Right cardiac atrium (tissue), 5 donors: ENCODE data around the gene NUDT19. TPM values are rescaled to one million over a fixed set of nuclear protein-coding genes. Genes with fewer than 3 reads are reported as not detected.
"Not testable (repeated sequence)": the region's sequence is repeated elsewhere in the genome, so short reads cannot be mapped to it uniquely, and the experiment has no call there.

ENCODE experiments used
- ATAC-seq, 2 donors: fragments of 200-7000 bp; cut with Tn5 transposase; one replicate each; pipeline versions ENCODE4 v1.8.0 to v1.9.1; 2020; ENCODE audit warnings: moderate library complexity in 2 of 2, mild to moderate bottlenecking in 1 of 2
- DNase-seq, 3 donors: peaks; one replicate each; pipeline ENCODE4 v3.0.0-alpha.2; 2020
- H3K27ac ChIP-seq: one replicate; pipeline ENCODE4 v1.5.1; 2013; ENCODE audit warnings: mild to moderate bottlenecking, low read length, control low read depth, moderate library complexity
- H3K27me3 ChIP-seq: one replicate; pipeline ENCODE4 v1.6.1; 2013; ENCODE audit not compliant: control insufficient read depth, insufficient read depth
- H3K4me1 ChIP-seq: one replicate; pipeline ENCODE4 v1.6.1; 2013; ENCODE audit warnings: low read length; ENCODE audit not compliant: control insufficient read depth, insufficient read depth
- H3K4me3 ChIP-seq: one replicate; pipeline ENCODE4 v1.5.1; 2013; ENCODE audit warnings: low read length, control low read depth
- H3K9me3 ChIP-seq: one replicate; pipeline ENCODE4 v1.6.1; 2013; ENCODE audit warnings: low read length; ENCODE audit not compliant: control insufficient read depth
- WGBS: extraction: QIAGEN DNeasy Blood & Tissue Kit; methylation state at CpG from one replicate; pipeline ENCODE4 v1.1.7; 2013; 5-methylcytosine and 5-hydroxymethylcytosine counted together
- intact Hi-C, 4 donors: fragments of 100-400 bp; cut with DNase I; formaldehyde crosslinking; loops; one replicate each; pipeline versions ENCODE4 v1.11.0 to v1.14.0; 2022 to 2023
- polyA plus RNA-seq: library from polyadenylated mRNA; stranded (reverse); fragments of 200-250 nt; gene quantifications from one replicate; pipeline ENCODE4 v1.2.3, GENCODE V29; 2013
- total RNA-seq, 4 donors: library from RNA; stranded (reverse); fragmentation: NEBNext Ultra II Directional; extraction: Animal tissue kit (Norgen Biotek cat#: 25700); gene quantifications; one replicate each; pipeline ENCODE4 v1.2.1, GENCODE V29; 2021
- donor health status: healthy with polysubstance abuse.
- donor health status: DM: no; HTN: yes; CAD: no.
- donor health status: DM: no; HTN: no; CAD: no.
- donor health status: DM: no; HTN: yes; CAD: no; lungs with severe emphysema.
- donor health status: DM: yes; HTN: yes; CAD: no.

NUDT19 gene
- total and polyA plus RNA-seq, 5 donors, result 9.3 to 16.9 (median 13.2) TPM

GRCh38 chr19:32746631-32747196 lies 55.1 kb downstream of the NUDT19 start:
- H3K27ac ChIP-seq, H3K4me3 ChIP-seq, H3K4me1 ChIP-seq, DNase-seq, H3K9me3 ChIP-seq, intact Hi-C loops, ATAC-seq, H3K27me3 ChIP-seq: not testable (repeated sequence)
- WGBS, result 11% methylated on average over 2 of the region's 2 CpGs

GRCh38 chr19:32748497-32748896 lies 56.9 kb downstream of the NUDT19 start:
- Histone ChIP-seq H3K27me3 (no peaks in the 10 kb centered on the region), H3K9me3 (no peaks in the 10 kb centered on the region), H3K4me3 (no peak overlapping the region), H3K4me1 (no peaks in the 10 kb centered on the region), H3K27ac (no peak overlapping the region)
- 65% methylated on average over 5 of the region's 5 CpGs for WGBS
- no peak for DNase-seq
- intact Hi-C loops, result no loop called here
- no peak for ATAC-seq

- Histone ChIP-seq H3K27me3 (no peaks in the 10 kb centered on the region), H3K4me1 (no peaks in the 10 kb centered on the region), H3K27ac (no peak overlapping the region), H3K9me3 (no peaks in the 10 kb centered on the region), H3K4me3 (no peak overlapping the region)
- WGBS, result 68% methylated on average over 3 of the region's 3 CpGs
- ATAC-seq (no peak), DNase-seq (no peak)
- intact Hi-C loops, result no loop called here
Observed at GRCh38 chr19:32748948-32749347, 57.3 kb downstream of the NUDT19 start.

GRCh38 chr19:32749361-32749760 lies 57.7 kb downstream of the NUDT19 start:
- H3K27ac ChIP-seq, result no peak overlapping the region
- H3K4me1 ChIP-seq, result no peaks in the 10 kb centered on the region
- no peaks in the 10 kb centered on the region for H3K9me3 ChIP-seq
- 71% methylated on average over 6 of the region's 6 CpGs for WGBS
- DNase-seq (no peak), ATAC-seq (no peak)
- H3K27me3 ChIP-seq, result no peaks in the 10 kb centered on the region
- no peak overlapping the region for H3K4me3 ChIP-seq
- intact Hi-C loops, result no loop called here

- Histone ChIP-seq H3K4me1 (no peaks in the 10 kb centered on the region), H3K4me3 (no peak overlapping the region), H3K27ac (no peak overlapping the region), H3K9me3 (no peaks in the 10 kb centered on the region), H3K27me3 (no peaks in the 10 kb centered on the region)
- DNase-seq (no peak), ATAC-seq (no peak)
- WGBS, result 58% methylated on average over 4 of the region's 4 CpGs
- intact Hi-C loops, result no loop called here
Observed at GRCh38 chr19:32750441-32751055, 58.9 kb downstream of the NUDT19 start.

- ATAC-seq (no peak), DNase-seq (no peak)
- Histone ChIP-seq H3K27me3 (no peaks in the 10 kb centered on the region), H3K9me3 (no peaks in the 10 kb centered on the region), H3K27ac (no peak overlapping the region), H3K4me1 (no peaks in the 10 kb centered on the region), H3K4me3 (no peak overlapping the region)
- intact Hi-C loops, result no loop called here
- 78% methylated on average over 2 of the region's 2 CpGs for WGBS
Observed at GRCh38 chr19:32751066-32751465, 59.4 kb downstream of the NUDT19 start.

- Histone ChIP-seq H3K4me3 (no peak overlapping the region), H3K27ac (no peak overlapping the region), H3K9me3 (no peaks in the 10 kb centered on the region), H3K27me3 (no peaks in the 10 kb centered on the region), H3K4me1 (no peaks in the 10 kb centered on the region)
- no peak for ATAC-seq
- no peak for DNase-seq
- 74% methylated on average over 3 of the region's 3 CpGs for WGBS
- intact Hi-C loops, result no loop called here
Observed at GRCh38 chr19:32757189-32757588, 65.6 kb downstream of the NUDT19 start.

Other genes with a start within 250 kb of the NUDT19 start
- 100 to 1,000 TPM; 113 to 122 (median 116) TPM for gene PDCD5, start 110.6 kb upstream of the NUDT19 start, total RNA-seq
- gene PDCD5, start 110.6 kb upstream of the NUDT19 start, polyA plus RNA-seq, result 254 TPM
- 10 to 100 TPM; 16.0 to 27.9 (median 23.0) TPM for gene ANKRD27, start 16.6 kb upstream of the NUDT19 start, total RNA-seq
- gene ANKRD27, start 16.6 kb upstream of the NUDT19 start, polyA plus RNA-seq, result 8.4 TPM
- 1 to 10 TPM; 1.7 to 6.6 (median 3.8) TPM for gene RGS9BP, start 16.0 kb upstream of the NUDT19 start, total RNA-seq
- gene RGS9BP, start 16.0 kb upstream of the NUDT19 start, polyA plus RNA-seq, result 1.2 TPM
- gene TDRD12, start 27.9 kb downstream of the NUDT19 start, total RNA-seq, result 1 to 10 TPM in 1 of 4 donors, under 1 TPM in 3; 0.06 to 1.0 (median 0.13) TPM
- not detected for gene TDRD12, start 27.9 kb downstream of the NUDT19 start, polyA plus RNA-seq
- under 1 TPM in 1 of 4 donors, not detected in 3; 0.18 TPM for gene SLC7A9, start 177.9 kb downstream of the NUDT19 start, total RNA-seq
- 0.18 TPM for gene SLC7A9, start 177.9 kb downstream of the NUDT19 start, polyA plus RNA-seq